GM12878 (cell line): Measurements from ENCODE around the gene GNGT1.

ENCODE experiments used
- ATF2 ChIP-seq: IDR thresholded peaks from 2 replicates; pipeline ENCODE4 v1.6.1; 2012; ENCODE audit warnings: low read length, inconsistent platforms
- CEBPZ ChIP-seq: fragments of 150-350 bp; IDR thresholded peaks from 2 replicates; pipeline ENCODE4 v1.6.1; 2016; ENCODE audit warnings: low read depth, low read length
- CREB1 ChIP-seq: IDR thresholded peaks from 2 replicates; pipeline ENCODE4 v1.6.1; 2012; ENCODE audit warnings: low read depth, mild to moderate bottlenecking, inconsistent platforms
- CTCF ChIP-seq, 3 experiments: IDR thresholded peaks in 2 of 3; conservative IDR thresholded peaks in 1 of 3; 2 replicates each; pipeline ENCODE4 v1.5.1; 2011; ENCODE audit warnings: low read depth in 3 of 3, low read length in 3 of 3, mild to moderate bottlenecking in 3 of 3, control low read depth in 2 of 3, moderate library complexity in 2 of 3, inconsistent platforms in 1 of 3, mixed read lengths in 1 of 3; ENCODE audit not compliant: control insufficient read depth in 2 of 3, insufficient read depth in 1 of 3; ENCODE audit errors: extremely low read depth in 1 of 3
- EGR1 ChIP-seq, 2 experiments: IDR thresholded peaks; 1 replicate in 1 of 2; 2 replicates in 1 of 2; pipeline ENCODE4 v1.6.1; 2011 to 2012; ENCODE audit warnings: low read depth in 2 of 2, low read length in 2 of 2, borderline replicate concordance in 1 of 2, mild to moderate bottlenecking in 1 of 2, moderate library complexity in 1 of 2
- FOXM1 ChIP-seq: IDR thresholded peaks from 2 replicates; pipeline ENCODE4 v1.6.1; 2012; ENCODE audit warnings: low read depth, mild to moderate bottlenecking, inconsistent platforms, low read length, moderate library complexity
- MEF2B ChIP-seq: fragments of 450-650 bp; IDR thresholded peaks from 2 replicates; pipeline ENCODE4 v1.6.1; 2018; ENCODE audit warnings: mild to moderate bottlenecking, moderate library complexity; ENCODE audit not compliant: partially characterized antibody, poor library complexity, severe bottlenecking
- POLR2AphosphoS5 ChIP-seq: IDR thresholded peaks from 2 replicates; pipeline ENCODE4 v1.6.1; 2011; ENCODE audit warnings: mild to moderate bottlenecking, low read length, inconsistent platforms
- SIN3A ChIP-seq: IDR thresholded peaks from 2 replicates; pipeline ENCODE4 v1.6.1; 2012; ENCODE audit warnings: low read depth, low read length, improper control_type of control experiment
- SRF ChIP-seq, 2 experiments: IDR thresholded peaks; 2 replicates each; pipeline ENCODE4 v1.6.1; 2011; ENCODE audit warnings: low read depth in 2 of 2, low read length in 2 of 2, mild to moderate bottlenecking in 1 of 2, moderate library complexity in 1 of 2
- ZNF592 ChIP-seq: fragments of 450-650 bp; IDR thresholded peaks from 2 replicates; pipeline ENCODE4 v1.6.1; 2017; ENCODE audit warnings: mild to moderate bottlenecking, moderate library complexity

- TF ChIP-seq CTCF (IDR thresholded peaks at IDR 0.05 in 2 of 3, conservative IDR thresholded peaks at IDR 0.05 in 1 of 3; ENCODE audit: control insufficient read depth in 2 of 3, extremely low read depth in 1 of 3, insufficient read depth in 1 of 3, low read depth in 3 of 3, low read length in 3 of 3), result no peak
- no peak for TF ChIP-seq SIN3A
- TF ChIP-seq FOXM1, result no peak
- TF ChIP-seq SRF (IDR thresholded peaks at IDR 0.05; ENCODE audit: low read depth in 2 of 2, low read length in 2 of 2), result no peak
- TF ChIP-seq POLR2AphosphoS5, result no peak
- no peak for TF ChIP-seq ZNF592
- no peak for TF ChIP-seq MEF2B
- no peak for TF ChIP-seq ATF2
- no peak for TF ChIP-seq CREB1
- TF ChIP-seq CEBPZ, result no peak
- TF ChIP-seq EGR1 (IDR thresholded peaks at IDR 0.05; ENCODE audit: borderline replicate concordance in 1 of 2, low read depth in 2 of 2, low read length in 2 of 2), result no peak
Measured at GRCh38 chr7:93895859-93896600, 10.3 kb upstream of the GNGT1 start.
